Activated CD8-positive, alpha-beta memory T cell treated with anti-CD3 and anti-CD28 coated beads, Interleukin-2, amount 10 ng/mL, durations not matched to agents 7 days and 5 days (primary cell): ENCODE data around the gene MSL2. TPM values are rescaled to one million over a fixed set of nuclear protein-coding genes. Genes with fewer than 3 reads are reported as not detected.
"Not testable (repeated sequence)": the region's sequence is repeated elsewhere in the genome, so short reads cannot be mapped to it uniquely, and the experiment has no call there.

ENCODE experiments used
- ATAC-seq: fragments of 150-1000 bp; cut with Tn5 transposase; one replicate; pipeline ENCODE4 v1.10.0; 2021; ENCODE audit warnings: moderate library complexity
- CTCF ChIA-PET: fragments of 350-600 bp; sonication (Branson Sonifier 250); formaldehyde crosslinking; loops from one replicate; lab custom pipeline; 2021; ENCODE audit warnings: antibody characterized with exemption; lab: Charles Lee
- DNase-seq: peaks from one replicate; pipeline ENCODE4 v3.0.0-alpha.2; 2020
- H3K27ac Mint-ChIP-seq: one replicate; pipeline ENCODE4 v1.8.0; 2021; ENCODE audit warnings: mild to moderate bottlenecking, mixed read lengths
- H3K27me3 Mint-ChIP-seq: one replicate; pipeline ENCODE4 v1.8.0; 2021; ENCODE audit warnings: mixed read lengths
- H3K36me3 Mint-ChIP-seq: one replicate; pipeline ENCODE4 v1.8.0; 2021; ENCODE audit warnings: mild to moderate bottlenecking, mixed read lengths
- H3K4me1 Mint-ChIP-seq: one replicate; pipeline ENCODE4 v1.8.0; 2021; ENCODE audit warnings: mixed read lengths
- H3K4me3 Mint-ChIP-seq: one replicate; pipeline ENCODE4 v1.8.0; 2021; ENCODE audit warnings: mild to moderate bottlenecking, moderate library complexity, mixed read lengths
- H3K9me3 Mint-ChIP-seq: one replicate; pipeline ENCODE4 v1.8.0; 2022; ENCODE audit warnings: low read depth, mixed read lengths
- total RNA-seq, 2 experiments: library from RNA; stranded (reverse); gene quantifications; one replicate each; pipeline ENCODE4 v1.2.3, GENCODE V29; 2021

Gene MSL2
- total RNA-seq, 2 experiments from 2014 or later: 62.6 to 64.3 TPM

- CTCF ChIA-PET: no interaction called here
- no peak for DNase-seq
- ATAC-seq: no peak
- Mint-ChIP-seq H3K36me3 (peaks cover 2% of the 10 kb centered on the region), H3K4me3 (no peak overlapping the region), H3K4me1 (no peaks in the 10 kb centered on the region), H3K27ac (no peak overlapping the region), H3K27me3 (peaks cover 12% of the 10 kb centered on the region), H3K9me3 (no peaks in the 10 kb centered on the region)
Observed at GRCh38 chr3:136120373-136121348, 75.5 kb downstream of the MSL2 start.

- ATAC-seq, H3K4me1 Mint-ChIP-seq, H3K36me3 Mint-ChIP-seq, CTCF ChIA-PET, H3K27ac Mint-ChIP-seq, H3K9me3 Mint-ChIP-seq, H3K4me3 Mint-ChIP-seq, DNase-seq: not testable (repeated sequence)
- H3K27me3 Mint-ChIP-seq: peaks cover 13% of the 10 kb centered on the region
Observed at GRCh38 chr3:136119783-136120182, 76.4 kb downstream of the MSL2 start.

- peaks cover 13% of the 10 kb centered on the region for H3K27me3 Mint-ChIP-seq
- H3K4me3 Mint-ChIP-seq, H3K27ac Mint-ChIP-seq, H3K4me1 Mint-ChIP-seq, H3K9me3 Mint-ChIP-seq, H3K36me3 Mint-ChIP-seq, CTCF ChIA-PET, ATAC-seq, DNase-seq: not testable (repeated sequence)
Observed at GRCh38 chr3:136119332-136119731, 76.8 kb downstream of the MSL2 start.

- H3K4me1 Mint-ChIP-seq: peaks cover 6% of the 10 kb centered on the region
- peaks cover 4% of the 10 kb centered on the region for H3K36me3 Mint-ChIP-seq
- peaks cover 16% of the 10 kb centered on the region for H3K27me3 Mint-ChIP-seq
- no peak for ATAC-seq
- H3K9me3 Mint-ChIP-seq: no peaks in the 10 kb centered on the region
- H3K27ac Mint-ChIP-seq: no peak overlapping the region
- DNase-seq: no peak
- no peak overlapping the region for H3K4me3 Mint-ChIP-seq
- CTCF ChIA-PET: no interaction called here
Observed at GRCh38 chr3:136114421-136114820, 81.7 kb downstream of the MSL2 start.

- DNase-seq (no peak), ATAC-seq (no peak)
- H3K36me3 Mint-ChIP-seq: peaks cover 1% of the 10 kb centered on the region
- CTCF ChIA-PET: no interaction called here
- peaks cover 12% of the 10 kb centered on the region for H3K4me1 Mint-ChIP-seq
- H3K27me3 Mint-ChIP-seq: peaks cover 4% of the 10 kb centered on the region
- no peak overlapping the region for H3K4me3 Mint-ChIP-seq
- no peak overlapping the region for H3K27ac Mint-ChIP-seq
- no peaks in the 10 kb centered on the region for H3K9me3 Mint-ChIP-seq
Observed at GRCh38 chr3:136110481-136110880, 85.7 kb downstream of the MSL2 start.

- Mint-ChIP-seq H3K4me3 (no peak overlapping the region), H3K4me1 (peaks cover 16% of the 10 kb centered on the region), H3K36me3 (peaks cover 1% of the 10 kb centered on the region), H3K9me3 (no peaks in the 10 kb centered on the region), H3K27ac (no peak overlapping the region), H3K27me3 (peaks cover 4% of the 10 kb centered on the region)
- CTCF ChIA-PET: no interaction called here
- ATAC-seq (peak; percentile 51), DNase-seq (no peak)
Observed at GRCh38 chr3:136109499-136109898, 86.6 kb downstream of the MSL2 start.

GRCh38 chr3:136106101-136106500, 90.0 kb downstream of the MSL2 start:
- DNase-seq (no peak), ATAC-seq (no peak)
- peaks cover 1% of the 10 kb centered on the region for H3K36me3 Mint-ChIP-seq
- no peaks in the 10 kb centered on the region for H3K9me3 Mint-ChIP-seq
- H3K4me1 Mint-ChIP-seq: peaks cover 18% of the 10 kb centered on the region
- no peak overlapping the region for H3K4me3 Mint-ChIP-seq
- CTCF ChIA-PET: no interaction called here
- no peak overlapping the region for H3K27ac Mint-ChIP-seq
- peaks cover 6% of the 10 kb centered on the region for H3K27me3 Mint-ChIP-seq

- H3K9me3 Mint-ChIP-seq: no peaks in the 10 kb centered on the region
- no peak overlapping the region for H3K4me3 Mint-ChIP-seq
- ATAC-seq (no peak), DNase-seq (no peak)
- peaks cover 17% of the 10 kb centered on the region for H3K4me1 Mint-ChIP-seq
- no peak overlapping the region for H3K27ac Mint-ChIP-seq
- peaks cover 3% of the 10 kb centered on the region for H3K27me3 Mint-ChIP-seq
- CTCF ChIA-PET: no interaction called here
- H3K36me3 Mint-ChIP-seq: no peaks in the 10 kb centered on the region
Observed at GRCh38 chr3:136105044-136105443, 91.1 kb downstream of the MSL2 start.

Other genes starting within 250 kb of the MSL2 start
- under 1 TPM in 1 of 2 experiments, not detected in 1; 0.07 TPM for gene PPP2R3A, start 230.6 kb downstream of the MSL2 start, total RNA-seq
- gene PCCB, start 54.0 kb upstream of the MSL2 start, total RNA-seq: 10 to 100 TPM; 34.5 to 39.2 TPM